Measurements from ENCODE around the gene MTO1. TPM values are rescaled to one million over a fixed set of nuclear protein-coding genes. Genes with fewer than 3 reads are reported as not detected.

The MTO1 gene
- polyA plus RNA-seq, 1 of the 3 experiments (the other 2 are of a cell fraction), result 11.4 TPM

- TF ChIP-seq RCOR1 (IDR thresholded peaks at IDR 0.05; ENCODE audit: low read length), result no peak
- peak; percentile 53; the same call in 1 of the 2 replicates for TF ChIP-seq SIN3A (IDR thresholded peaks at IDR 0.05; ENCODE audit: borderline replicate concordance, low read depth, low read length)
- no peak for TF ChIP-seq MEF2A (IDR thresholded peaks at IDR 0.05; ENCODE audit: borderline replicate concordance, low read depth)
- TF ChIP-seq NRF1 (IDR thresholded peaks at IDR 0.05; ENCODE audit: low read depth, low read length), result no peak
- no peak for TF ChIP-seq REST (IDR thresholded peaks at IDR 0.05; ENCODE audit: low read depth, low read length)
- TF ChIP-seq GABPA (IDR thresholded peaks at IDR 0.05; ENCODE audit: low read depth), result no peak
- no peak for TF ChIP-seq RFX5 (IDR thresholded peaks at IDR 0.05; ENCODE audit: low read length)
- no peak for TF ChIP-seq FOXM1 (IDR thresholded peaks at IDR 0.05; ENCODE audit: low read depth)
These were observed at the start of gene MTO1 (continued) for GRCh38 chr6:73461537-73462350.

GRCh38 chr6:73413102-73413501 lies 48.4 kb upstream of the MTO1 start:
- no peaks in the 10 kb centered on the region for H3K9me3 ChIP-seq
- no peak overlapping the region for H2AFZ ChIP-seq (ENCODE audit: low read depth)
- CTCF ChIA-PET, result no interaction called here
- H3K9ac ChIP-seq, result no peak overlapping the region
- H3K4me3 ChIP-seq (ENCODE audit: low read depth in 2 of 2, low read length in 1 of 2), result no peak overlapping the region
- no peak overlapping the region for H3K27ac ChIP-seq (ENCODE audit: low read depth in 2 of 2, low read length in 1 of 2)
- no peak overlapping the region for H3K4me2 ChIP-seq
- H3K27me3 ChIP-seq (ENCODE audit: insufficient read depth), result no peaks in the 10 kb centered on the region
- no peaks in the 10 kb centered on the region for H3K9me2 ChIP-seq
- no peaks in the 10 kb centered on the region for H3K4me1 ChIP-seq (ENCODE audit: control insufficient read depth in 1 of 2, insufficient read depth in 2 of 2, low read depth in 1 of 2, low read length in 1 of 2)
- no peaks in the 10 kb centered on the region for H3K79me2 ChIP-seq (ENCODE audit: insufficient read depth)
- DNase-seq, result no peak
- no peaks in the 10 kb centered on the region for H4K20me1 ChIP-seq (ENCODE audit: insufficient read depth)
- no peak for TF ChIP-seq IRF3 (IDR thresholded peaks at IDR 0.05; ENCODE audit: low read depth, low read length)
- TF ChIP-seq JUND (IDR thresholded peaks at IDR 0.05), result no peak
- TF ChIP-seq RAD21 (IDR thresholded peaks at IDR 0.05; ENCODE audit: low read length), result no peak
- TF ChIP-seq NRF1 (IDR thresholded peaks at IDR 0.05; ENCODE audit: low read depth, low read length), result no peak
- no peak for TF ChIP-seq MAX (IDR thresholded peaks at IDR 0.05; ENCODE audit: low read depth)
- no peak for TF ChIP-seq TCF12 (IDR thresholded peaks at IDR 0.05)
- TF ChIP-seq CTCF (IDR thresholded peaks at IDR 0.05), result no peak
- TF ChIP-seq POLR2AphosphoS5 (IDR thresholded peaks at IDR 0.05; ENCODE audit: low read depth, low read length), result no peak
- no peak for TF ChIP-seq RXRA (IDR thresholded peaks at IDR 0.05; ENCODE audit: borderline replicate concordance, low read depth)
- TF ChIP-seq EP300 (IDR thresholded peaks at IDR 0.05; ENCODE audit: borderline replicate concordance in 1 of 2, low read depth in 1 of 2, low read length in 1 of 2), result no peak
- no peak for TF ChIP-seq MEF2A (IDR thresholded peaks at IDR 0.05; ENCODE audit: borderline replicate concordance, low read depth)
- no peak for TF ChIP-seq EZH2phosphoT487 (IDR thresholded peaks at IDR 0.05; ENCODE audit: borderline replicate concordance, low read depth)
- TF ChIP-seq GABPA (IDR thresholded peaks at IDR 0.05; ENCODE audit: low read depth), result no peak
- H3K36me3 ChIP-seq (replicated peaks in 1 of 2; ENCODE audit: control insufficient read depth in 1 of 2, insufficient read depth in 2 of 2, low read length in 1 of 2), result no peaks in the 10 kb centered on the region
- 74% methylated on average over 3 of the region's 3 CpGs for WGBS (ENCODE audit: low lambda C conversion rate)
- POLR2A ChIA-PET, result no interaction called here
- no peaks in the 10 kb centered on the region for H3F3A ChIP-seq (replicated peaks; ENCODE audit: insufficient read depth)
